Fibroblast of skin of scalp (primary cell): ENCODE results near the gene PCCA.
"Not testable (repeated sequence)": the region's sequence is repeated elsewhere in the genome, so short reads cannot be mapped to it uniquely, and the experiment has no call there.

Experiments used
- DNase-seq: peaks from one replicate; pipeline ENCODE4 v3.0.0-alpha.2; 2013

PCCA gene

DNA sequence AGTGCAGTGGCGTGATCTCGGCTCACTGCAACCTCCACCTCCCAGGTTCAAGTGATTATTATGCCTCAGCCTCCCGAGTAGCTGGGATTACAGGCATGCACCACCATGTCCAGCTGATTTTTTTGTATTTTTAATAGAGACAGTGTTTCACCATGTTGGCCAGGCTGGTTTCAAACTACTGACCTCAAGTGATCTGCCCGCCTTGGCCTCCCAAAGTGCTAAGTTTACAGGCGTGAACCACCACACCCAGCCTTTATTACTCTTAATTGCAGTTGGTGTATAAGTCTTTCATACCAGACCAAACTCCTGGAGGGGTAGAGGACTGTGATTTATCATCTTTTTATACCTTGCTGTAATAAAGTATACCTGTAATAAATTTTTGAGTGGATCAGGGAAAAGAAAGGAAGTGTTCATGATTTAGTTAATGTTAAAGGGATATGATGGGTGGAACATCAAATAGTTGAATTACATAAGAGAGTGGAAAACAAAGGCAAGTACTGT lies 52.6 kb downstream of the PCCA start:
- not testable (repeated sequence) for DNase-seq

- no peak for DNase-seq
Measured at GRCh38 chr13:100146534-100146933, 57.6 kb downstream of the PCCA start.

DNA sequence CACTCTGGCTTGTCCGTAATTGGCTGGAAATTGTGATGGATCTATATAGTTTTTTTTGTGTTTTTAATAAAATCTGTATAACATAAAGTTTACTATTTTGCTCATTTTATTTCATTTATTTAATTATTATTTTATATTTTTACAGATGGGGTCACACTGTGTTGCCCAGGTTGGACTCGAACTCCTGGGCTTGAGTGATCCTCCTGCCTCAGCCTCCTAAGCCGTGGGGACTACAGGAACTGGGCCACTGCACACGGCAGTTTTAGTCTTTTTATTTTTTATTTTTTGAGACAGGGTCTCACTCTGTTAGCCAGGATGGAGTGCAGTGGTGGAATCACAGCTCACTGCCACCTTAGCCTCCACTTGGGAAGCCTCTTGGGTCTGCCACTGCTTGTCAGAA lies 58.9 kb downstream of the PCCA start:
- DNase-seq: no peak

GRCh38 chr13:100148422-100148821 lies 59.5 kb downstream of the PCCA start:
- no peak for DNase-seq

DNA sequence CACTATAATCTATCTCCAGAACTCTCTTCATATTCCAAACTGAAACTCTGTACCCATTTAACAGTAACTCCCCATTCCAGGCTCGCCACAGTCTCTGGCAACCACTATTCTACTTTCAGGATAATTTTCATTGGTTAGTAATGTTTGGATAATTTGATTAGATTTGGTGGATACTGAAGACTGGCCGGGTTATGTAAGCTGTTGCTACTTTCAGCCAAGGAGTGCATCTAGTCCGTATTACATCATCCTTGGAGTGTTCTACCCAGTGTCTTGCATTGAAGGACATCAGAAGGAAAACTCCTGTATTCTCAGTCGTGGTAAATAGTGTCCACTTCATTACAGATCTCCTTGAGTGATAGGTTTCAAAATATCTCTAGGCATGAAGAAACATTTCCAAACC lies 60.5 kb downstream of the PCCA start:
- DNase-seq: no peak

- not testable (repeated sequence) for DNase-seq
Measured at GRCh38 chr13:100150711-100151110, 61.8 kb downstream of the PCCA start.

GRCh38 chr13:100154842-100155416 lies 66.0 kb downstream of the PCCA start:
- DNase-seq: no peak

- no peak for DNase-seq
Measured at GRCh38 chr13:100156788-100157187, 67.9 kb downstream of the PCCA start.

DNA sequence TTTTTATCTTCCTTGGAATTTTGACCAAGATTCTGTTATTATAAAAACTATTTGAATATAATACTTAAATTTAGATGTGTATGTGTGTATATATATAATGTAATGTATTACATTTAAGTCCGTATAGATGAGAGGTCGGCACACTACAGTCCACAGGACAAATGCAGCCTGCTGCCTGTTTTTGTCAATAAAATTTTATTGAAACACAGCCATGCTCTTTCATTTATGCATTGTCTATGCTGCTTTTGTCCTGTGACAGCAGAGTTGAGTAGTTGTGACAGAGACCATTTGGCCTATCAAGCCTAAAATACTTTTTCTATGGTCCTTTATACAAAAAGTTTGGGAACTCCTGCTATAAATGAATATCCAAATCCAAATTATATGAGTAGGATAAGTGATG lies 69.7 kb downstream of the PCCA start:
- DNase-seq: no peak

DNA sequence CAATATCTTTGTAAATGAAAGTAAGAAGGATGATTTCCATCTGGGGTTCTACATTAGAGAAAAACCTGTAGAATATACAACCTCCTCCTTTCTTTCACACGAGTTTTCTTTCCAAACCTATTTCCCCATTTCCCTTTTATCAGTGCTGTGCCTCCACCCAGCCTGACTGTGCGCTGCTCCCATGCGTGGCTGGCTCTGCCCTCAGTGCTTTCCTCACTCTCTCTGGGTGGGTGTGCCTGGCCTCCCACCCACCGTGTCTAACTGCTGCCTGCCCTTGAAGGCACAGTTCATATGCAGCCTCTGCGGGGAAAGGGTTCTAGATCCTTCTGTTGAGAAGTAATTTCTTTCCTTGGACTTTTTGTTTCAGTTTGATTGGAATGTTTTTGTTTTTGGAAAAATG lies 70.7 kb downstream of the PCCA start:
- DNase-seq: no peak

DNA sequence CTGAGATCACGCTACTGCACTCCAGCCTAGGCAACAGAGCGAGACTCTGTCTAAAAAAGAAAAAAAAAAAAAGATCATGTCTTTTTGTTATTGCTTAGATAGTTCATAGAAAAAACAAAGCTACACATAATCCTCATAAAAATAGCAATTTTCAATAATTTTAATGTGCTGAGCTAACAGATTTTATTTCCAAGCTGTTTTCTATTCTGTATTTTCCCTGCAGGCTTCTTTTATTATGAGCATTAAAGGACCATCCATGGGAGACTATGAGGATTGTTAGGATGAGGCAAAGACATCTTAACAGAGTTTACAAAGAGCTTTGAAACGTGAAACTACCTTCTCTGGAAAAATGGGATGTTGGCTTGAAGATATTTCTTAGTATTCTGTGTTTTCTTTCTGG lies 71.6 kb downstream of the PCCA start:
- no peak for DNase-seq

GRCh38 chr13:100163375-100163774 lies 74.5 kb downstream of the PCCA start:
- no peak for DNase-seq

DNA sequence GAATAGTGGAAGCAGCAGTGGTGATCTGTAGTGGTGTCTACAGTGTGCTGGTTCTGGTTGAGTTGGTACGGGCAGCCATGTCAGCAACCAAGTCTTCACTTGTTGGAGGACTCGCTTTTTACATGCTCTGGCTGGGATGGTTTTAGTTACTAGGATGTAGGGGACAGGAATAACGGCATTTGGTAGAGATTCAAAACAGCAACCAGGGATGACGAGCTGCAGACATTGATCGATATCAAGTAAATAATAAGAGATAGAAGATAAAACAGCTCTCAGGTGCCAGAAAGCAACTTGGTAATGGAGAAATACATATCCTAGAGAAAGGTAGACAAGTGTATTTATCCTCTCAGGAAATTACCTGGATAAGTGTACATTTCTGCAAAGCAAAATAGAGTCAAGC lies 84.3 kb downstream of the PCCA start:
- DNase-seq: no peak

DNA sequence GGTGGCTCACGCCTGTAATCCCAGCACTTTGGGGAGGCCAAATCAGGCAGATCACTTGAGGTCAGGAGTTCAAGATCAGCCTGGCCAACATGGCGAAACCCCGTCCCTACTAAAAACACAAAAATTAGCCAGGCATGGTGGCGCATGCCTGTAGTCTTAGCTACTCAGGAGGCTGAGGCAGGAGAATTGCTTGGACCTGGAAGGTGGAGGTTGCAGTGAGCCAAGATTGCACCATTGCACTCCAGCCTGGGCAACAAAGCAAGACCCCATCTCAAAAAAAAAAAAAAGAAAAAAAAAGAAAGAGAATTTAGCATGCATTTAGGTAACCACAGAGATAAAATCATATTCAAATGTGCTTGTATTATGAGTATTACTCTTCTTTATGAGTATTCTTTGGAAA lies 85.6 kb downstream of the PCCA start:
- DNase-seq: not testable (repeated sequence)

DNA sequence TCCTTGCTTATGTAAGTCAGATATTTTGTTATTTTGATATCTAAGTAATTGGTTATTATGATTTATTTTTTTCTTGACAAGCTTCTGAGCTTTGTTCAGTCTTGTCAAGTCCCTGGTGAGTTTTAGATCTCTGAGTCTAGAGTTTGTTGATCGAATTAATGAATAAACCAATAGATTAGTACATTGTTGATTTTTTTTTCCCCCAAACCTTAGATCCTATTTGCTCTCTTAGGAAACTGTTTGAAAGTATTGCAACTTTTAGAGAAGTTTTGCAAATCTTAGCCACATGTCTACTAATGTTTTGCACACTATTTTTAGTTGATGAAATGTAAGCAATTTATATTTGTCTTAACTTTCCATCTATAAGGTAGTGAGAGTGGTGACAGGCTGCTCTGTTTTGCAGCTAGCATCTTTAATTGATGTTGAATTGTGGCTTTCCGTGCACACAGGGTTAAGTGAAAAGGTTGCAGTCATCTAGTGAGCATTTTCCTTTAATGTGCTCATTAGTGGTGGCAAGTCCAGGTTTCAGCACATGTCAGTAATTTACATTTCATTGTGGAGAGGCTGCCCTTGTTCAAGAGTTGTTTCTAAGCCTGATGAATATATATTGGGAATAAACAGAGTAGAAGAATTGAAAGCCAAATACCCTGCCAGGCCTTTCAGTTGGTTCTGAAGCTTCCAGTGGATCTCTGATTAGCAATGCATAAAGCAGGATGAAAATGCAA lies 86.3 kb downstream of the PCCA start:
- DNase-seq: no peak

- DNase-seq: no peak
Measured at GRCh38 chr13:100175803-100176182, 86.9 kb downstream of the PCCA start.

DNA sequence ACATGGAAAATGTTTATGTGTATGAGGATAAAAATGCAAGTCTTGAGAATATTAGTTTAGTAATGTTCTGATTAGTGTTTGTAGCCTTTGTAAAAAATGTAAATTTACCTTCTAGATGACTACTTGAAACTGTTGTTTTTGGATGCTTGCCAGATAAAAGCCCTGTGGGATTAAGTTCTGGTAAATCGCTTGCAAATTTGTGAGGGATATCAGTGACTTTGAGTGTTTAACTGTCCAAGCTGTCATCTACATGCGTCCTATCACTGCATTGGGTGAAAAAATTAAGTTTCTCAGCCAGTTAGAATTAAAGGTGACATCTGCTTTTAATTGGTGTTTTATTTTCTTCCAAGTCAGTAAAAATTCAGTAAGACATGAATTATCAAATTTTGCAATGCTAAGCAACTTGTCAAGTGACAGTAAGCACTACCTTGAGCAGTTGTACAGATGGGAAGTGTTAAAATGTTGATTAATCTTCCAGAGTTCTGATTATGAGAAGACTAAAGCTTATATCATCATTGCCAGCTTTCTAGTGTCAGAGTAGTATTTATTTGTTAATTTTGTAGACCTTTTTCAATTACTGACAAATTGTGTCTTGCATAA lies 88.0 kb downstream of the PCCA start:
- DNase-seq: peak; percentile 47

DNA sequence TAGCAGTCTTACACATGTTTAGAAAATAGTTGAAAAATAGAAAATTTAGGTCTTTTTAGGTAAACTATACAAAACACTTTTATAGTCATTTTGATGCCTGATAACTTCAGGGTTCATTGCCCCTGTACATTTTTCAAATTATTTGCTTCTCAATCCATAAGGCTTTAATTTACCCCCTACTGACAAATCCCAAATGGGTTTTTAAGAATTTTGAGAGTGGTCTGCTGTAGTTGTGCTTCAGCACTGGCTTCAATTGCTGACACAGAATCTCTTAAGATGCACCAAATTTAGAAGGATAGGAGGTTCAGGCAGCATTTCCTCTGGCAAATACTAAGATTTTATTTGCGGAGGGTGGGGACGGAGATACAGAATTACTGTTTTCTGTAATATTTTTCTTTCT lies 89.4 kb downstream of the PCCA start:
- DNase-seq: peak; percentile 53

GRCh38 chr13:100179276-100179675 lies 90.4 kb downstream of the PCCA start:
- DNase-seq: no peak

DNA sequence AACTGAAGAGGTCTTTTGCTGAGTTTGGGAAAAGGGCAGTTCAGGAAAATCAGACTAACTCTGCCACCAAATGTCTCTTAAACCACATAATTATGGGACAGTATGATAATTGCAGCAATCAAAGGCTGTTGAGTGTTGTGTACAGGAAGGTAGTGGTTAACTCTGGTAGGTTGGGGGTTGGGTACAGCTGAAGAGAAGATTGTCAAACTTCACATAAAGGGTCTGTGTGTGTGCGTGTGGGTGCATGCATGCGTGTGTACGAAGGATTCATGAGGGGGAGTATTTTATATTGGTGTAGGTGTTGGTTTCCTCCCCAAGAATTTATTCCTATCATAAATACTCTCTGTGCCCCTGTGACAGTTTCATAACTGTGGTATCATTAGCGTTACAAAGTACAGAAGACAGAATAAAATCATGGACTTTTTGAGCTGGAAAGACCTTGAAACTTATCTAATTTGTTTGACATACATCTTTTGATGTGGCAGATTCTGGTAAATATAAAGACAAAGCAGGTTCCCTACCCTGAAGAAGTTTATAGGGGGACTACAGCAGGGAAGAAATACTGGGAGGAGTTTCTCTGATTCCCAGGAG lies 94.1 kb downstream of the PCCA start:
- no peak for DNase-seq

DNA sequence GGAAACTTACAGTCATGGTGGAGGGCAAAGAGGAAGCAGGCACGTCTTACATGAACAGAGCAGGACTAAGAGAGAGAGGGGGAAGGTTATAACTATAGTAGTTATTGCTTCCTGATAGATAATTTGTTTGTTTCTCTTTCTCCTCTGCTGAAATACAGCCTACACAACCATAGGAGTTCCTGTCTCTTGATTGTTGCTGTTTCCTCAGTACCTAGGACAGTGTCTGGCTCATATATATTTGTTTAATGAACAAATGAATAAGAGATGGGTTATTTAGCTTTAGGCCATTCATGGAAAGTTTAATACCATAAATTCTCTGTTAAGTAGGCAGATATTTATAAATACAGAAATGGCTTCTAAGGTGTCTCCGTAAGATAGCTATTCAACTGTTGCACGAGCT lies 95.2 kb downstream of the PCCA start:
- no peak for DNase-seq

DNA sequence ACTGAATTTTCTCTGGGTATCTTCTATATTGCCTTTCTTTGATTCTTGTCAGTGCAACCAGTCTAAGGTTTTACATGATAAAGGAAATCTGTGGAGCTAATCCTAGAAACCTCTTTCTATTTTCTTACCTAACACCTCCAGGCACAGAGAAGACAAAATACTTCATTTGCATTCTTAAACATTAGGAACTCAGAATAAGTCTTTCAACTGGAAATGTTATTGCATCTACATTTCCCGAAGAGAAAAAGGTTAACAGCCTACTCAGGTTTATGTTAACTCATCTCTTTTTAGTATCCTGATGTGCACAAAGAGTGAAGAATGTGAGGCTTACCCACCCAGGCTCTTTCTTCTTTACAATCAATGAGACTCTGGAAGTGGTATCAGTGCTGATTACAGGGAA lies 106.7 kb downstream of the PCCA start:
- DNase-seq: no peak

- DNase-seq: peak; percentile 23
Measured at GRCh38 chr13:100196375-100196774, 107.5 kb downstream of the PCCA start.

GRCh38 chr13:100197116-100197515 lies 108.2 kb downstream of the PCCA start:
- no peak for DNase-seq
